ENCODE measurements around the gene ZMYM5. TPM values are rescaled to one million over a fixed set of nuclear protein-coding genes. Genes with fewer than 3 reads are reported as not detected.

Gene ZMYM5
- total RNA-seq, 2 donors from 2014 or later, result 10.4 to 12.2 TPM

DNA sequence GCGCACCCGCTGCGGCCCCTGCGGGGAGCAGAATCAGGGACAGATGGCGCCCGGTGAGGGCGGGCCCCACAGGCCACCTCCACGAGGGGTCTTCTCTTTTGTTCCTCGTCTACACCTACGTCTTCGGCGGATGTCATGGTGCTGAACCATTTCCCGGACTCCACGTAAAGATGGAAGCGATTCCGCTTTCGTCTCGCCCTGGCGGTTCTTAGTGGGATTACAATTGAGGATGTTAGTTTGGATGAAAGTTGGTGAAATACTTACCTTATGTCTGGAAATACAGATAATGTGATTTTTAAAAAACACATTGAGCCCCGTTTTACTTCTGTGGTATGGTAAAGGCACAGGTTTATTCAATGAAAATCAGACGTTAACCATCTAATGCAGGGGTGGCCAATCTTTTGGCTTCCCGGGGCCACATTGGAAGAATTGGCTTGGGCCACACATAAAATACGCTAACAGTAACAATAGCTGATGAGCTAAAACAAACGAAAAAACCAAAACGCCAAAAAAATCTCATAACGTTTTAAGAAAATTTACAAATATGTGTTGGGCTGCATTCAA is 1.4 kb upstream of the ZMYM5 start:
- TF ChIP-seq, protein P1, sequence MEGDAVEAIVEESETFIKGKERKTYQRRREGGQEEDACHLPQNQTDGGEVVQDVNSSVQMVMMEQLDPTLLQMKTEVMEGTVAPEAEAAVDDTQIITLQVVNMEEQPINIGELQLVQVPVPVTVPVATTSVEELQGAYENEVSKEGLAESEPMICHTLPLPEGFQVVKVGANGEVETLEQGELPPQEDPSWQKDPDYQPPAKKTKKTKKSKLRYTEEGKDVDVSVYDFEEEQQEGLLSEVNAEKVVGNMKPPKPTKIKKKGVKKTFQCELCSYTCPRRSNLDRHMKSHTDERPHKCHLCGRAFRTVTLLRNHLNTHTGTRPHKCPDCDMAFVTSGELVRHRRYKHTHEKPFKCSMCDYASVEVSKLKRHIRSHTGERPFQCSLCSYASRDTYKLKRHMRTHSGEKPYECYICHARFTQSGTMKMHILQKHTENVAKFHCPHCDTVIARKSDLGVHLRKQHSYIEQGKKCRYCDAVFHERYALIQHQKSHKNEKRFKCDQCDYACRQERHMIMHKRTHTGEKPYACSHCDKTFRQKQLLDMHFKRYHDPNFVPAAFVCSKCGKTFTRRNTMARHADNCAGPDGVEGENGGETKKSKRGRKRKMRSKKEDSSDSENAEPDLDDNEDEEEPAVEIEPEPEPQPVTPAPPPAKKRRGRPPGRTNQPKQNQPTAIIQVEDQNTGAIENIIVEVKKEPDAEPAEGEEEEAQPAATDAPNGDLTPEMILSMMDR (conservative IDR thresholded peaks at IDR 0.05), result peak; percentile 81
- Histone ChIP-seq H3K4me1 (ENCODE audit: control insufficient read depth, insufficient read depth, low read length) (no peaks in the 10 kb centered on the region), H3K9ac (ENCODE audit: extremely low read depth, low read length, poor library complexity, severe bottlenecking) (peak overlapping the region; percentile 53), H3K27ac (ENCODE audit: low read depth, low read length) (peak overlapping the region; percentile 96), H3K4me3 (ENCODE audit: low read length) (peak overlapping the region; percentile 75), H3K27me3 (ENCODE audit: control insufficient read depth, insufficient read depth, low read length, poor library complexity, severe bottlenecking) (no peaks in the 10 kb centered on the region), H3K36me3 (ENCODE audit: control insufficient read depth, insufficient read depth, low read length) (peaks cover 6% of the 10 kb centered on the region), H3K9me3 (ENCODE audit: control insufficient read depth, low read length) (no peaks in the 10 kb centered on the region)
- WGBS, 2 experiments (ENCODE audit: insufficient coverage in 1 of 2, insufficient read length in 1 of 2), result 60 to 66% methylated on average over 17 to 26 of the region's 26 CpGs
- Mint-ChIP-seq H3K27me3 (ENCODE audit: insufficient read depth) (no peaks in the 10 kb centered on the region), H3K4me3 (peak overlapping the region; percentile 92), H3K4me1 (peaks cover 18% of the 10 kb centered on the region), H3K36me3 (ENCODE audit: low read depth) (peaks cover 5% of the 10 kb centered on the region), H3K27ac (peak overlapping the region; percentile 92), H3K9me3 (no peaks in the 10 kb centered on the region)
- DNase-seq, result peak; percentile 83

DNA sequence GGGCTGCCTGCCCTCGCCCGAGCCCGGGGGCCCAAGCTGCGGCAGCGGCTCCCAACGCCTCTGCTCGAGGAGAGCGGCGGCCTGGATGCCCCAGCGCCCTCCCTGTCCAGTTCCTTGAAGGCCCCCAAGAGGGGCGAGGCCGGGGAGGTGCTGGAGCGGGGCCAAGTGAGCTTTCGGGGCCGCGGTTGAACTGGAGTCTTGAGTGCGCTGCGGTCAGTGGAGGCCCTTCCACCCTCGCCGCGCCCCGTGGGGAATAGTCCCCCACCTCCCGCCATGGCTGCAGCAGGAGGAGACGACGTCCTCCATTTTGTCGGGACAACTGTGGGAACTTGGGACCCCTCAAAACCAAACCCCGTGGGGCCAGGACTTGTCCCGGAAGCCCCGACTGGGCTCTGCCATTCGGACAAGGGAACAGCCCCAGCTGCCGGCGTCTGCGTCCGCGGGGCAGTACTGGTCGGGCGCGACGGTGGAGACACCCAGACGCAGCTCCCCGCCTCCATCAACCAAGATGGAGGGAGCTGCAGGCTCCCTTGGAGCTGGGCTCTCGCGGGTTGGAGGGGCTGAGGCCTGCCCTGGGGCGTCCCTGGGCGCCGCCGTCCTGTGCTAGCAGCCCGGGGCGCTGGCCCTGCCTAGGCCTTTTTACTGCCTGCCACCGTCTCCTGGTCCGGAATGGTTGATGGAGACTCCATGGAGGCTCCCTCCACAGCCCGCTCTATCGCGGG is 736 bp upstream of the ZMYM5 start:
- H3K9ac ChIP-seq (ENCODE audit: extremely low read depth, low read length, poor library complexity, severe bottlenecking), result peak overlapping the region; percentile 53
- no peaks in the 10 kb centered on the region for H3K9me3 ChIP-seq (ENCODE audit: control insufficient read depth, low read length)
- H3K27me3 ChIP-seq (ENCODE audit: control insufficient read depth, insufficient read depth, low read length, poor library complexity, severe bottlenecking), result no peaks in the 10 kb centered on the region
- peaks cover 7% of the 10 kb centered on the region for H3K36me3 Mint-ChIP-seq (ENCODE audit: low read depth)
- H3K27ac Mint-ChIP-seq, result peak overlapping the region; percentile 96
- peak; percentile 86 for DNase-seq
- H3K4me3 ChIP-seq (ENCODE audit: low read length), result peak overlapping the region; percentile 75
- H3K27ac ChIP-seq (ENCODE audit: low read depth, low read length), result peak overlapping the region; percentile 96
- peak overlapping the region; percentile 92 for H3K4me3 Mint-ChIP-seq
- no peaks in the 10 kb centered on the region for H3K4me1 ChIP-seq (ENCODE audit: control insufficient read depth, insufficient read depth, low read length)
- TF ChIP-seq, protein P1 (conservative IDR thresholded peaks at IDR 0.05), result no peak
- peaks cover 18% of the 10 kb centered on the region for H3K4me1 Mint-ChIP-seq
- 29 to 43% methylated on average over 21 to 54 of the region's 54 CpGs for WGBS, 2 experiments (ENCODE audit: insufficient coverage in 1 of 2, insufficient read length in 1 of 2)
- peaks cover 6% of the 10 kb centered on the region for H3K36me3 ChIP-seq (ENCODE audit: control insufficient read depth, insufficient read depth, low read length)
- H3K9me3 Mint-ChIP-seq, result no peaks in the 10 kb centered on the region
- H3K27me3 Mint-ChIP-seq (ENCODE audit: insufficient read depth), result no peaks in the 10 kb centered on the region

DNA sequence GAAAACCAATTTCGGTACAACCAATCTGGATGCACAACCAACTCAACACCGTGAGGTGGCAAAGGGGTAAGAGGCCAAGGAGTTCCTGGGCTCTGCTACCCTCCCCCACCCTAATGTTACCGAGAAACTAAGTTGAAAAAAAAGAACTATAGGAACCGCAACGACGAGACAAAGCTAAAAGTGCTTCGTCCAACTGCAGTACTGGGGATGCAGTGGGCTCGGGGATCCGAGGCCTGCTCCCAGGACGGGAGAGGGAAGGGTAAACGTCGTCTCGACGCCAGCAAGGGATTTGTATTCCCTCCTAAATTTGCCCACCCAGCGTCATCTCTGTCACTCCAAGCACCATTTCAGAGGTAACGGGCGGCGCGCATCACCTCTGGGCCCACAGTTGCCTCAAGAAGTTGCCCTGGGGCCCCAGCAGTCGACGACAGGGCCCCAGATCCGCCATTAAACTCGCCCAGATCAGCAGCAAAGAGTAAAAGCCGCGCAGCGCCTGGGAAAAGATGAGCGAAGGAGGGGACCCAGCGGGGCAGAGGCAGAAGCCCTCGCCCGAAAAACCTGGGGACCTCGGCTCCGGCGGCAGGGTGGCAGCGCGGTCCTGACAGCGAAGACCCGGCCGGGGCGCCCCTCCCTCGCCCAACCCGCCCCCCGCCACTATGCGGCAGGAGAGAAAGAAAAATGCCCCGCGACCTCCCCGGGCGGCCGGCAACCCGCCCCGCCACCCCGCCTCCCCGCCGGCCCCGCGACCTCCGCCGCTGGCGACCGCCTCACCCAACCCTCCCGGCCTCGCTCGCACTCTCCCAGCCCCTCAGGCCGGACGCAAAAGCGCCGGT is 752 bp downstream of the ZMYM5 start:
- H3K9ac ChIP-seq (ENCODE audit: extremely low read depth, low read length, poor library complexity, severe bottlenecking), result peak overlapping the region; percentile 78
- no peaks in the 10 kb centered on the region for H3K27me3 Mint-ChIP-seq (ENCODE audit: insufficient read depth)
- WGBS, 2 experiments (ENCODE audit: insufficient coverage in 1 of 2, insufficient read length in 1 of 2), result 2 to 3% methylated on average over 10 to 48 of the region's 66 CpGs
- H3K27ac ChIP-seq (ENCODE audit: low read depth, low read length), result peak overlapping the region; percentile 89
- peak overlapping the region; percentile 92 for H3K4me3 Mint-ChIP-seq
- peak overlapping the region; percentile 99 for H3K4me3 ChIP-seq (ENCODE audit: low read length)
- H3K9me3 Mint-ChIP-seq, result no peaks in the 10 kb centered on the region
- no peaks in the 10 kb centered on the region for H3K9me3 ChIP-seq (ENCODE audit: control insufficient read depth, low read length)
- peak; percentile 69 for DNase-seq
- H3K36me3 Mint-ChIP-seq (ENCODE audit: low read depth), result peaks cover 16% of the 10 kb centered on the region
- TF ChIP-seq, protein P1 (conservative IDR thresholded peaks at IDR 0.05), result no peak
- H3K27me3 ChIP-seq (ENCODE audit: control insufficient read depth, insufficient read depth, low read length, poor library complexity, severe bottlenecking), result no peaks in the 10 kb centered on the region
- peaks cover 18% of the 10 kb centered on the region for H3K4me1 Mint-ChIP-seq
- H3K27ac Mint-ChIP-seq, result peak overlapping the region; percentile 96
- peaks cover 19% of the 10 kb centered on the region for H3K36me3 ChIP-seq (ENCODE audit: control insufficient read depth, insufficient read depth, low read length)
- H3K4me1 ChIP-seq (ENCODE audit: control insufficient read depth, insufficient read depth, low read length), result no peaks in the 10 kb centered on the region
